HEK293 (cell line): ENCODE data around the gene TNFAIP8L3.

Experiments
- CTCF ChIA-PET: fragments of 350-600 bp; formaldehyde crosslinking; extraction: SDS; loops from one replicate; lab custom pipeline; 2021; ENCODE audit warnings: antibody characterized with exemption; lab: Yijun Ruan, JAX
- POLR2A ChIA-PET: fragments of 300-600 bp; formaldehyde crosslinking; extraction: SDS; loops from one replicate; lab custom pipeline; 2020; ENCODE audit warnings: antibody characterized with exemption, inconsistent platforms; lab: Yijun Ruan, JAX
- H3K27ac ChIP-seq: fragments of 200-500 bp; sonication (Bioruptor generic); 2 replicates; pipeline ENCODE4 v1.5.1; 2014; ENCODE audit warnings: low read depth, low read length, control low read depth, inconsistent platforms; ENCODE audit errors: extremely low read depth
- H3K36me3 ChIP-seq, 2 experiments: fragments of 200-500 bp in 1 of 2; sonication (Bioruptor generic) in 1 of 2; 1 replicate in 1 of 2; 2 replicates in 1 of 2; pipeline ENCODE4 v1.5.1; 2014 to 2017; ENCODE audit warnings: inconsistent platforms in 2 of 2, low read length in 2 of 2; ENCODE audit not compliant: control insufficient read depth in 2 of 2, insufficient read depth in 1 of 2
- H3K4me1 ChIP-seq: fragments of 200-500 bp; sonication (Bioruptor generic); 2 replicates; pipeline ENCODE4 v1.5.1; 2014; ENCODE audit warnings: mild to moderate bottlenecking, low read length, inconsistent platforms; ENCODE audit not compliant: control insufficient read depth, insufficient read depth
- H3K4me3 ChIP-seq: 2 replicates; pipeline ENCODE4 v1.5.1; 2011; ENCODE audit warnings: low read depth, mild to moderate bottlenecking, control low read depth, low read length, moderate library complexity
- H3K9me3 ChIP-seq: fragments of 200-500 bp; sonication (Bioruptor generic); 2 replicates; pipeline ENCODE4 v1.5.1; 2014; ENCODE audit warnings: low read depth, low read length, inconsistent platforms; ENCODE audit not compliant: control insufficient read depth, insufficient read depth
- ATF2 ChIP-seq: fragments of 450-650 bp; formaldehyde crosslinking; IDR thresholded peaks from 2 replicates; pipeline ENCODE4 v1.5.1; 2016; ENCODE audit warnings: missing biosample characterization, missing genetic modification characterization, low read depth
- FEZF1 ChIP-seq: fragments of 450-650 bp; formaldehyde crosslinking; IDR thresholded peaks from 2 replicates; pipeline ENCODE4 v1.5.1; 2016; ENCODE audit warnings: missing biosample characterization, missing genetic modification characterization
- GLI2 ChIP-seq: fragments of 450-650 bp; formaldehyde crosslinking; IDR thresholded peaks from 2 replicates; pipeline ENCODE4; 2017; ENCODE audit warnings: missing biosample characterization, missing genetic modification characterization, low read depth, borderline replicate concordance
- HOXC10 ChIP-seq: sonication (generic); formaldehyde crosslinking; IDR thresholded peaks from 2 replicates; pipeline ENCODE4 v1.8.1; 2023; ENCODE audit warnings: mild to moderate bottlenecking, missing genetic modification reagents
- HOXD13 ChIP-seq: sonication (generic); formaldehyde crosslinking; IDR thresholded peaks from 2 replicates; pipeline ENCODE4 v1.8.0; 2022; ENCODE audit warnings: missing genetic modification reagents, borderline replicate concordance
- IKZF3 ChIP-seq: fragments of 450-650 bp; IDR thresholded peaks from 2 replicates; pipeline ENCODE4 v1.5.0; 2018; ENCODE audit warnings: missing biosample characterization, mild to moderate bottlenecking, missing genetic modification characterization, moderate library complexity
- KLF9 ChIP-seq: fragments of 450-650 bp; formaldehyde crosslinking; IDR thresholded peaks from 2 replicates; pipeline ENCODE4 v1.5.1; 2016; ENCODE audit warnings: missing biosample characterization, missing genetic modification characterization, low read depth
- REPIN1 ChIP-seq: fragments of 450-650 bp; formaldehyde crosslinking; IDR thresholded peaks from 2 replicates; pipeline ENCODE4 v1.5.1; 2017; ENCODE audit warnings: missing biosample characterization, missing genetic modification characterization, low read depth
- ZBTB7A ChIP-seq: fragments of 450-650 bp; formaldehyde crosslinking; IDR thresholded peaks from 2 replicates; pipeline ENCODE4 v1.5.1; 2016; ENCODE audit warnings: low read depth, missing biosample characterization, missing genetic modification characterization
- ZFP37 ChIP-seq: fragments of 450-650 bp; formaldehyde crosslinking; IDR thresholded peaks from 2 replicates; pipeline ENCODE4 v1.5.1; 2016; ENCODE audit warnings: missing biosample characterization, missing genetic modification characterization
- ZFP69B ChIP-seq: fragments of 450-650 bp; formaldehyde crosslinking; IDR thresholded peaks from 2 replicates; pipeline ENCODE4 v1.5.1; 2016; ENCODE audit warnings: missing biosample characterization, missing genetic modification characterization
- ZNF2 ChIP-seq: fragments of 450-650 bp; formaldehyde crosslinking; IDR thresholded peaks from 2 replicates; pipeline ENCODE4 v1.5.1; 2016; ENCODE audit warnings: missing biosample characterization, missing genetic modification characterization
- ZNF23 ChIP-seq: fragments of 450-650 bp; formaldehyde crosslinking; IDR thresholded peaks from 2 replicates; pipeline ENCODE4 v1.5.1; 2016; ENCODE audit warnings: missing biosample characterization, missing genetic modification characterization, borderline replicate concordance
- ZNF335 ChIP-seq: fragments of 450-650 bp; formaldehyde crosslinking; conservative IDR thresholded peaks from 2 replicates; pipeline ENCODE4 v1.5.1; 2016; ENCODE audit warnings: missing biosample characterization, missing genetic modification characterization
- ZNF350 ChIP-seq: fragments of 450-650 bp; formaldehyde crosslinking; IDR thresholded peaks from 2 replicates; pipeline ENCODE4 v1.5.0; 2017; ENCODE audit warnings: missing biosample characterization, mild to moderate bottlenecking, missing genetic modification characterization
- ZNF391 ChIP-seq: fragments of 450-650 bp; formaldehyde crosslinking; IDR thresholded peaks from 2 replicates; pipeline ENCODE4 v1.5.1; 2016; ENCODE audit warnings: low read depth, missing biosample characterization, missing genetic modification characterization, borderline replicate concordance
- ZNF433 ChIP-seq: fragments of 450-650 bp; formaldehyde crosslinking; IDR thresholded peaks from 2 replicates; pipeline ENCODE4 v1.5.1; 2016; ENCODE audit warnings: missing biosample characterization, missing genetic modification characterization, low read depth
- ZNF514 ChIP-seq: fragments of 450-650 bp; formaldehyde crosslinking; IDR thresholded peaks from 2 replicates; pipeline ENCODE4 v1.5.1; 2016; ENCODE audit warnings: missing biosample characterization, missing genetic modification characterization
- ZNF529 ChIP-seq: fragments of 450-650 bp; formaldehyde crosslinking; IDR thresholded peaks from 2 replicates; pipeline ENCODE4 v1.5.1; 2017; ENCODE audit warnings: missing genetic modification characterization, missing biosample characterization; ENCODE audit not compliant: insufficient replicate concordance
- ZNF561 ChIP-seq: fragments of 450-650 bp; IDR thresholded peaks from 2 replicates; pipeline ENCODE4 v1.5.1; 2018; ENCODE audit warnings: missing biosample characterization, missing genetic modification characterization, borderline replicate concordance
- ZNF610 ChIP-seq: fragments of 450-650 bp; formaldehyde crosslinking; IDR thresholded peaks from 2 replicates; pipeline ENCODE4 v1.5.1; 2016; ENCODE audit warnings: missing biosample characterization, missing genetic modification characterization, borderline replicate concordance
- ZNF623 ChIP-seq: fragments of 450-650 bp; formaldehyde crosslinking; IDR thresholded peaks from 2 replicates; pipeline ENCODE4 v1.5.1; 2016; ENCODE audit warnings: missing biosample characterization, missing genetic modification characterization
- ZNF768 ChIP-seq: fragments of 450-650 bp; formaldehyde crosslinking; IDR thresholded peaks from 2 replicates; pipeline ENCODE4 v1.5.1; 2018; ENCODE audit warnings: missing biosample characterization, mild to moderate bottlenecking, missing genetic modification characterization
- ZNF791 ChIP-seq: fragments of 450-650 bp; formaldehyde crosslinking; IDR thresholded peaks from 2 replicates; pipeline ENCODE4 v1.5.1; 2016; ENCODE audit warnings: missing biosample characterization, missing genetic modification characterization
- ZXDB ChIP-seq: fragments of 450-650 bp; formaldehyde crosslinking; IDR thresholded peaks from 2 replicates; pipeline ENCODE4 v1.5.1; 2016; ENCODE audit warnings: missing biosample characterization, missing genetic modification characterization
- TF ChIP-seq, protein P1 (sequence below): fragments of 450-650 bp; formaldehyde crosslinking; IDR thresholded peaks from 2 replicates; pipeline ENCODE4 v1.5.1; 2016; ENCODE audit warnings: missing biosample characterization, missing genetic modification characterization, low read depth
- TF ChIP-seq, protein P2 (sequence below): fragments of 450-650 bp; formaldehyde crosslinking; IDR thresholded peaks from 2 replicates; pipeline ENCODE4 v1.5.1; 2016; ENCODE audit warnings: missing biosample characterization, missing genetic modification characterization
- TF ChIP-seq, protein P3 (sequence below): fragments of 450-650 bp; formaldehyde crosslinking; IDR thresholded peaks from 2 replicates; pipeline ENCODE4 v1.5.0; 2017; ENCODE audit warnings: missing biosample characterization, missing genetic modification characterization, borderline replicate concordance
- TF ChIP-seq, protein P4 (sequence below): fragments of 450-650 bp; formaldehyde crosslinking; IDR thresholded peaks from 2 replicates; pipeline ENCODE4 v1.5.1; 2016; ENCODE audit warnings: missing biosample characterization, missing genetic modification characterization

TNFAIP8L3 gene

DNA sequence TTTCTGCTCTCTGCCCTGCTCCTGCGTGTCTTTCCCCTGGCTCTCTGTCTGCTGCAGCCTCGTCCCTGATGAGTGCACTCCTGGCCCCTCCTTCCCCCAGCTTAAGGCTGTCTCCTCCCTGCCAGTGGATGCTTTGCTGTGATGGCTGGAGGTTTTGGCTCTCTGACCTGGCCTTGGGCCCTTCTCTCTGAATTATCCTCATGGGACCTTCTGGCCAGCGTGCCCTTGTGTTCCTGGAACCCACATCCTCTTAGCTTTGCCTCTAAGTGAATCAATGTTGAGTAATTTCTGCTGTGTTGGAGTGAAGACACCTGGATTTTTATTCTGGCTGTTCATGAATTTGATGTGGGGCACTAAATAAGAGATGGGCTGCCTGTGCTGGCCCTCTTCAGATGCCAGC lies 9.8 kb upstream of the TNFAIP8L3 start:
- POLR2A ChIA-PET, result no interaction called here
- CTCF ChIA-PET, result interaction anchor here (1.3 kb wide), 1 partner anchor 59 kb away, joined by 3 read pairs; no protein-coding TSS in a partner anchor
- Histone ChIP-seq H3K9me3 (no peaks in the 10 kb centered on the region), H3K4me1 (0 out of 2 replicates have a peak, but pooled peaks cover 4% of the 10 kb centered on the region), H3K4me3 (no peak overlapping the region), H3K27ac (no peak overlapping the region), H3K36me3 (no peaks in the 10 kb centered on the region)
- TF ChIP-seq ZFP69B (no peak), ZNF514 (no peak), ZNF561 (tag by site-specific recombination) (no peak), ZNF23 (tag by site-specific recombination) (no peak), ZNF391 (tag by site-specific recombination) (no peak), FEZF1 (tag by site-specific recombination) (no peak), ZNF610 (tag by site-specific recombination) (no peak), ZNF2 (tag by site-specific recombination) (no peak), ZXDB (tag by site-specific recombination) (no peak), ZNF791 (tag by site-specific recombination) (no peak)
- TF ChIP-seq, protein P1, sequence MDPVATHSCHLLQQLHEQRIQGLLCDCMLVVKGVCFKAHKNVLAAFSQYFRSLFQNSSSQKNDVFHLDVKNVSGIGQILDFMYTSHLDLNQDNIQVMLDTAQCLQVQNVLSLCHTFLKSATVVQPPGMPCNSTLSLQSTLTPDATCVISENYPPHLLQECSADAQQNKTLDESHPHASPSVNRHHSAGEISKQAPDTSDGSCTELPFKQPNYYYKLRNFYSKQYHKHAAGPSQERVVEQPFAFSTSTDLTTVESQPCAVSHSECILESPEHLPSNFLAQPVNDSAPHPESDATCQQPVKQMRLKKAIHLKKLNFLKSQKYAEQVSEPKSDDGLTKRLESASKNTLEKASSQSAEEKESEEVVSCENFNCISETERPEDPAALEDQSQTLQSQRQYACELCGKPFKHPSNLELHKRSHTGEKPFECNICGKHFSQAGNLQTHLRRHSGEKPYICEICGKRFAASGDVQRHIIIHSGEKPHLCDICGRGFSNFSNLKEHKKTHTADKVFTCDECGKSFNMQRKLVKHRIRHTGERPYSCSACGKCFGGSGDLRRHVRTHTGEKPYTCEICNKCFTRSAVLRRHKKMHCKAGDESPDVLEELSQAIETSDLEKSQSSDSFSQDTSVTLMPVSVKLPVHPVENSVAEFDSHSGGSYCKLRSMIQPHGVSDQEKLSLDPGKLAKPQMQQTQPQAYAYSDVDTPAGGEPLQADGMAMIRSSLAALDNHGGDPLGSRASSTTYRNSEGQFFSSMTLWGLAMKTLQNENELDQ, result no peak

DNA sequence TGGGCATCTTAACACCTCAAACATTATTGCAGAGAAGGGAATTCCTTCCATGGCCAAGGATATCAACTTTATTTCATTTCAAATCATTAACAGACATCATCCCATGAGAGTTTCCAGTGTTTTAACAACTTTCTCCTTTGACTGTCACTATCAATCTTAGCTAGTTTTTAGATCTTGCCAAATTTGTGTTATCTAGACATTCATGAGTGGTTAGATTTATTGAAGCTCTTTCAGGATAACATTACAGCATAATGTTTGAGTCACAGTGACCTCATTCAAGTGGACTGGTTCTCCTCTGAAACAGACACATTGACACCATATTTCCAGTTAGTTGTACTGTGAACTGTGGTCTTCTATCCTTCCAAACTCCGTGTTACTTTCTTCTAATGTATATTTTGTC lies 8.6 kb upstream of the TNFAIP8L3 start:
- POLR2A ChIA-PET, result no interaction called here
- Histone ChIP-seq H3K9me3 (no peaks in the 10 kb centered on the region), H3K4me3 (no peak overlapping the region), H3K27ac (no peak overlapping the region; the same call in 1 of the 2 replicates), H3K4me1 (0 out of 2 replicates have a peak, but pooled peaks cover 4% of the 10 kb centered on the region), H3K36me3 (no peaks in the 10 kb centered on the region)
- CTCF ChIA-PET, result no interaction called here
- TF ChIP-seq REPIN1, result no peak
- TF ChIP-seq, protein P2, sequence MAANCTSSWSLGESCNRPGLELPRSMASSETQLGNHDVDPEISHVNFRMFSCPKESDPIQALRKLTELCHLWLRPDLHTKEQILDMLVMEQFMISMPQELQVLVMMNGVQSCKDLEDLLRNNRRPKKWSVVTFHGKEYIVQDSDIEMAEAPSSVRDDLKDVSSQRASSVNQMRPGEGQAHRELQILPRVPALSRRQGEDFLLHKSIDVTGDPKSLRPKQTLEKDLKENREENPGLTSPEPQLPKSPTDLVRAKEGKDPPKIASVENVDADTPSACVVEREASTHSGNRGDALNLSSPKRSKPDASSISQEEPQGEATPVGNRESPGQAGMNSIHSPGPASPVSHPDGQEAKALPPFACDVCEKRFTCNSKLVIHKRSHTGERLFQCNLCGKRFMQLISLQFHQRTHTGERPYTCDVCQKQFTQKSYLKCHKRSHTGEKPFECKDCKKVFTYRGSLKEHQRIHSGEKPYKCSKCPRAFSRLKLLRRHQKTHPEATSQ (tag by site-specific recombination), result no peak
- no peak for TF ChIP-seq HOXD13 (CRISPR knock-in tag)
- TF ChIP-seq, protein P3, sequence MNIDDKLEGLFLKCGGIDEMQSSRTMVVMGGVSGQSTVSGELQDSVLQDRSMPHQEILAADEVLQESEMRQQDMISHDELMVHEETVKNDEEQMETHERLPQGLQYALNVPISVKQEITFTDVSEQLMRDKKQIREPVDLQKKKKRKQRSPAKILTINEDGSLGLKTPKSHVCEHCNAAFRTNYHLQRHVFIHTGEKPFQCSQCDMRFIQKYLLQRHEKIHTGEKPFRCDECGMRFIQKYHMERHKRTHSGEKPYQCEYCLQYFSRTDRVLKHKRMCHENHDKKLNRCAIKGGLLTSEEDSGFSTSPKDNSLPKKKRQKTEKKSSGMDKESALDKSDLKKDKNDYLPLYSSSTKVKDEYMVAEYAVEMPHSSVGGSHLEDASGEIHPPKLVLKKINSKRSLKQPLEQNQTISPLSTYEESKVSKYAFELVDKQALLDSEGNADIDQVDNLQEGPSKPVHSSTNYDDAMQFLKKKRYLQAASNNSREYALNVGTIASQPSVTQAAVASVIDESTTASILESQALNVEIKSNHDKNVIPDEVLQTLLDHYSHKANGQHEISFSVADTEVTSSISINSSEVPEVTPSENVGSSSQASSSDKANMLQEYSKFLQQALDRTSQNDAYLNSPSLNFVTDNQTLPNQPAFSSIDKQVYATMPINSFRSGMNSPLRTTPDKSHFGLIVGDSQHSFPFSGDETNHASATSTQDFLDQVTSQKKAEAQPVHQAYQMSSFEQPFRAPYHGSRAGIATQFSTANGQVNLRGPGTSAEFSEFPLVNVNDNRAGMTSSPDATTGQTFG (tag by site-specific recombination), result no peak
- TF ChIP-seq KLF9 (tag by site-specific recombination), result no peak
- 0 out of 2 replicates have a peak, but pooled peaks have one; percentile 35 for TF ChIP-seq ZNF335 (tag by site-specific recombination)
- peak; percentile 46; the same call in 1 of the 2 replicates for TF ChIP-seq GLI2 (tag by site-specific recombination)
- no peak for TF ChIP-seq HOXC10 (CRISPR knock-in tag)
- no peak for TF ChIP-seq ZNF529 (tag by site-specific recombination)
- no peak for TF ChIP-seq ZBTB7A
- peak; percentile 79 for TF ChIP-seq ATF2
- TF ChIP-seq, protein P4, sequence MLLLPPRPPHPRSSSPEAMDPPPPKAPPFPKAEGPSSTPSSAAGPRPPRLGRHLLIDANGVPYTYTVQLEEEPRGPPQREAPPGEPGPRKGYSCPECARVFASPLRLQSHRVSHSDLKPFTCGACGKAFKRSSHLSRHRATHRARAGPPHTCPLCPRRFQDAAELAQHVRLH, result 0 out of 2 replicates have a peak, but pooled peaks have one; percentile 33
- no peak for TF ChIP-seq ZNF768
- no peak for TF ChIP-seq ZNF433
- no peak for TF ChIP-seq ZNF350
- TF ChIP-seq ZFP37 (tag by site-specific recombination), result 0 out of 2 replicates have a peak, but pooled peaks have one; percentile 28
- TF ChIP-seq ZNF623 (tag by site-specific recombination), result no peak
- no peak for TF ChIP-seq IKZF3 (tag by site-specific recombination)
